Breast epithelium (tissue), 4 donors: Measurements from ENCODE around the gene NFATC3. TPM values are rescaled to one million over a fixed set of nuclear protein-coding genes. Genes with fewer than 3 reads are reported as not detected.

ENCODE experiments used
- DNase-seq, 2 donors: peaks; one replicate each; pipeline ENCODE4 v3.0.0-alpha.2; 2019; ENCODE audit warnings: low spot score in 2 of 2
- H3K27ac ChIP-seq, 2 donors: fragments of 200-600 bp; sonication (generic) in 1 of 2; one replicate each; pipeline ENCODE4 v1.5.1; 2016 to 2019; ENCODE audit warnings: mild to moderate bottlenecking in 1 of 2
- H3K27me3 ChIP-seq, 2 donors: fragments of 200-600 bp; sonication (generic) in 1 of 2; one replicate each; pipeline versions ENCODE4 v1.5.1 to v1.6.0; 2017 to 2019; ENCODE audit warnings: control low read depth in 1 of 2, mild to moderate bottlenecking in 1 of 2
- H3K36me3 ChIP-seq: fragments of 200-600 bp; one replicate; pipeline ENCODE4 v1.5.1; 2019
- H3K4me1 ChIP-seq, 2 donors: fragments of 200-600 bp; sonication (generic); one replicate each; pipeline ENCODE4 v1.5.1; 2016 to 2019; ENCODE audit warnings: control low read depth in 1 of 2
- H3K4me3 ChIP-seq, 3 donors: fragments of 200-600 bp; sonication (generic); 1 replicate in 2 of 3; 2 replicates in 1 of 3; pipeline ENCODE4 v1.5.1; 2016 to 2019; ENCODE audit warnings: mild to moderate bottlenecking in 3 of 3, moderate library complexity in 2 of 3
- H3K9me3 ChIP-seq, 2 donors: fragments of 200-600 bp; sonication (generic) in 1 of 2; one replicate each; pipeline ENCODE4 v1.5.1; 2016 to 2019; ENCODE audit warnings: control low read depth in 1 of 2
- POLR2A ChIP-seq: fragments of 450-650 bp; IDR thresholded peaks from one replicate; pipeline ENCODE4 v1.6.1; 2016; ENCODE audit warnings: antibody characterized with exemption, mild to moderate bottlenecking, moderate library complexity
- POLR2AphosphoS5 ChIP-seq, 3 donors: sonication (generic); formaldehyde crosslinking; IDR thresholded peaks; one replicate each; pipeline ENCODE4 v1.6.1; 2017; ENCODE audit warnings: antibody characterized with exemption in 3 of 3
- intact Hi-C: fragments of 100-400 bp; cut with DNase I; formaldehyde crosslinking; loops from one replicate; pipeline ENCODE4 v1.15.1; 2023; ENCODE audit warnings: low total_unique reads
- total RNA-seq, 3 donors: library from RNA; depleted of rRNA; stranded (reverse); fragments of >200 nt; gene quantifications; one replicate each; pipeline ENCODE4 v1.1.0, GENCODE V29; 2016
- TF ChIP-seq, protein P1 (sequence below), 3 donors: fragments of 450-650 bp; IDR thresholded peaks; one replicate each; pipeline ENCODE4 v1.5.1; 2016 to 2017; ENCODE audit warnings: antibody characterized with exemption in 3 of 3, mild to moderate bottlenecking in 3 of 3, moderate library complexity in 3 of 3

Gene NFATC3
- total RNA-seq, 3 donors from 2014 or later = 52.0 to 64.2 (median 60.6) TPM

- DNase-seq = no peak
- Histone ChIP-seq H3K9me3 (no peaks in the 10 kb centered on the region), H3K27ac (no peak overlapping the region), H3K27me3 (no peaks in the 10 kb centered on the region), H3K36me3 (no peaks in the 10 kb centered on the region), H3K4me3 (no peak overlapping the region), H3K4me1 (no peaks in the 10 kb centered on the region)
- TF ChIP-seq POLR2AphosphoS5 (IDR thresholded peaks at IDR 0.05) (no peak), POLR2A (no peak)
- TF ChIP-seq, protein P1, sequence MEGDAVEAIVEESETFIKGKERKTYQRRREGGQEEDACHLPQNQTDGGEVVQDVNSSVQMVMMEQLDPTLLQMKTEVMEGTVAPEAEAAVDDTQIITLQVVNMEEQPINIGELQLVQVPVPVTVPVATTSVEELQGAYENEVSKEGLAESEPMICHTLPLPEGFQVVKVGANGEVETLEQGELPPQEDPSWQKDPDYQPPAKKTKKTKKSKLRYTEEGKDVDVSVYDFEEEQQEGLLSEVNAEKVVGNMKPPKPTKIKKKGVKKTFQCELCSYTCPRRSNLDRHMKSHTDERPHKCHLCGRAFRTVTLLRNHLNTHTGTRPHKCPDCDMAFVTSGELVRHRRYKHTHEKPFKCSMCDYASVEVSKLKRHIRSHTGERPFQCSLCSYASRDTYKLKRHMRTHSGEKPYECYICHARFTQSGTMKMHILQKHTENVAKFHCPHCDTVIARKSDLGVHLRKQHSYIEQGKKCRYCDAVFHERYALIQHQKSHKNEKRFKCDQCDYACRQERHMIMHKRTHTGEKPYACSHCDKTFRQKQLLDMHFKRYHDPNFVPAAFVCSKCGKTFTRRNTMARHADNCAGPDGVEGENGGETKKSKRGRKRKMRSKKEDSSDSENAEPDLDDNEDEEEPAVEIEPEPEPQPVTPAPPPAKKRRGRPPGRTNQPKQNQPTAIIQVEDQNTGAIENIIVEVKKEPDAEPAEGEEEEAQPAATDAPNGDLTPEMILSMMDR (IDR thresholded peaks at IDR 0.05) = no peak
- intact Hi-C loops = no loop called here
These were observed 130.1 kb downstream of the NFATC3 start for GRCh38 chr16:68215302-68215701.

DNA sequence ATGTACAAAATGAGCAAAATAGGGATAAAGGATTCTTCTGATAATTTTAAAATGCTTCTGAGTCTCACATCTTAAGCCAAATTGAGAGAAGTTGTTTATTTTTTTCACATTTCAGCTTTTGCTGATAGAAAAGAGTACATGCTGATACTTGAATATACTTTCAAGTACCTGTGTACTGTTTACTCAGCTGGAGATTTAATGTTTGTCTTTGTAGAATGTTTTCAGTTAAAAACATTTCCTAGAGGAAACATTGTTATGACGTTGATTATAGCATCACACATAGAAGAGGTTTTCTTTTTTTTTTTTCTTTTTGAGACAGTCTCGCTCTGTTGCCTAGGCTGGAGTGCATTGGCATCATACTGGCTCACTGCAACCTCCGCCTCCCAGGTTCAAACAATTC lies 131.1 kb downstream of the NFATC3 start:
- intact Hi-C loops = no loop called here
- Histone ChIP-seq H3K4me1 (no peaks in the 10 kb centered on the region), H3K9me3 (no peaks in the 10 kb centered on the region), H3K27ac (no peak overlapping the region), H3K4me3 (no peak overlapping the region), H3K27me3 (no peaks in the 10 kb centered on the region), H3K36me3 (no peaks in the 10 kb centered on the region)
- DNase-seq = no peak
- TF ChIP-seq, protein P1 (IDR thresholded peaks at IDR 0.05) = no peak
- TF ChIP-seq POLR2AphosphoS5 (IDR thresholded peaks at IDR 0.05) (no peak), POLR2A (no peak)

GRCh38 chr16:68217506-68217905 lies 132.3 kb downstream of the NFATC3 start:
- intact Hi-C loops = no loop called here
- H3K9me3 ChIP-seq = no peaks in the 10 kb centered on the region
- no peak for TF ChIP-seq POLR2A
- TF ChIP-seq, protein P1 (IDR thresholded peaks at IDR 0.05) = no peak
- no peak for TF ChIP-seq POLR2AphosphoS5 (IDR thresholded peaks at IDR 0.05)
- H3K36me3 ChIP-seq = no peaks in the 10 kb centered on the region
- no peaks in the 10 kb centered on the region for H3K4me1 ChIP-seq
- no peak for DNase-seq
- no peak overlapping the region for H3K27ac ChIP-seq
- no peak overlapping the region for H3K4me3 ChIP-seq
- no peaks in the 10 kb centered on the region for H3K27me3 ChIP-seq

DNA sequence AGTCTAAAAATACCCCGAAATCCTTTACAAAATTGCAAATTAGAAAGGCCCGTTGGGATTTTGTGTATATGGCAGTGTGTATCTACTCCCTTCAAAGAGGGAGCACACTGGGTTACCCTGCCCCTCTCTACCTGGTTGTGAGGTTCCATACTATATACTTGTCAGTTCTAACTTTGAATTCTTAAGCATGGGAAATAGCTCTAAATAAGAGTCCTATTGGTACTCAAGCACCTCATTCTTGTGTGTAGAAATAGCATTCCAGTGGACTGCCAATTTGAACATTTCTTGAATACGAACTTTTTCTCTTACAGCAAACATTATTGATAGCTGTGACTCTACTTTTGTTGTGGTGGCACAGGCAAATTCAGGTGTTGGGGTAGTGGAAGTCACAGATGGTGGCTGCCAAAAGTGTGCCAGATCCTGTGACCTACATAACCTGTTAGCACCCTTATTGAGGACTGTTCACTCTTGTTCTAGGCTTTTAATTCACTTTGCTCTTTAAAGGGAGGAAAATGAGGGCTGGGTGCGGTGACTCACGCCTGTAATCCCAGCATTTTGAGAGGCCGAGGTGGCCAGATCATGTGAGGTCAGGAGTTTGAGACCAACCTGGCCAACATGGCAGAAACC lies 134.7 kb downstream of the NFATC3 start:
- intact Hi-C loops = no loop called here
- no peaks in the 10 kb centered on the region for H3K4me1 ChIP-seq
- TF ChIP-seq POLR2A = no peak
- TF ChIP-seq POLR2AphosphoS5 (IDR thresholded peaks at IDR 0.05) = no peak
- TF ChIP-seq, protein P1 (IDR thresholded peaks at IDR 0.05) = no peak
- DNase-seq = no peak
- no peaks in the 10 kb centered on the region for H3K27me3 ChIP-seq
- H3K4me3 ChIP-seq = no peak overlapping the region
- H3K36me3 ChIP-seq = no peaks in the 10 kb centered on the region
- H3K27ac ChIP-seq = no peak overlapping the region
- H3K9me3 ChIP-seq = no peaks in the 10 kb centered on the region

DNA sequence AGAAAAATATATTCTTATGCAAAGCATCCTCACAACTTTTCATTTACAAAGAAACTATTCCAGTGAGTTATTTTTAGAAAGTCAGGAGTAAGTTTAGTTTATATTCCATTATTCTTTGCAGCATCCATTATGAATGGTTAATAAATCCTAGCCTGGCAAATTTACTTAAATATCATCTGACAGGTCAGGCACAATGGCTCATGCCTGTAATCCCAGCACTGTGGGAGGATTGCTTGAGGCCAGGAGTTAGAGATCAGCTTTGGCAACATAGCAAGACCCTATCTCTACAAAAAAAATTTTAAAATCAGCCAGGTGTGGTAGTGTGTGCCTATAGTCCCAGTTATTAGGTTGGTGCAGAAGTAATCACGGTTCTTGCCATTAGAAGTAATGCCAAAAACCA lies 137.9 kb downstream of the NFATC3 start:
- H3K36me3 ChIP-seq = no peaks in the 10 kb centered on the region
- no peaks in the 10 kb centered on the region for H3K9me3 ChIP-seq
- no peak overlapping the region for H3K4me3 ChIP-seq
- no peaks in the 10 kb centered on the region for H3K4me1 ChIP-seq
- no peaks in the 10 kb centered on the region for H3K27me3 ChIP-seq
- intact Hi-C loops = no loop called here
- DNase-seq = no peak
- H3K27ac ChIP-seq = no peak overlapping the region
- TF ChIP-seq POLR2A (no peak), POLR2AphosphoS5 (IDR thresholded peaks at IDR 0.05) (no peak)
- TF ChIP-seq, protein P1 (IDR thresholded peaks at IDR 0.05) = no peak
